ENCODE results near the gene AFG1L.
"Not testable (repeated sequence)": the region's sequence is repeated elsewhere in the genome, so short reads cannot be mapped to it uniquely, and the experiment has no call there.

The AFG1L gene

DNA sequence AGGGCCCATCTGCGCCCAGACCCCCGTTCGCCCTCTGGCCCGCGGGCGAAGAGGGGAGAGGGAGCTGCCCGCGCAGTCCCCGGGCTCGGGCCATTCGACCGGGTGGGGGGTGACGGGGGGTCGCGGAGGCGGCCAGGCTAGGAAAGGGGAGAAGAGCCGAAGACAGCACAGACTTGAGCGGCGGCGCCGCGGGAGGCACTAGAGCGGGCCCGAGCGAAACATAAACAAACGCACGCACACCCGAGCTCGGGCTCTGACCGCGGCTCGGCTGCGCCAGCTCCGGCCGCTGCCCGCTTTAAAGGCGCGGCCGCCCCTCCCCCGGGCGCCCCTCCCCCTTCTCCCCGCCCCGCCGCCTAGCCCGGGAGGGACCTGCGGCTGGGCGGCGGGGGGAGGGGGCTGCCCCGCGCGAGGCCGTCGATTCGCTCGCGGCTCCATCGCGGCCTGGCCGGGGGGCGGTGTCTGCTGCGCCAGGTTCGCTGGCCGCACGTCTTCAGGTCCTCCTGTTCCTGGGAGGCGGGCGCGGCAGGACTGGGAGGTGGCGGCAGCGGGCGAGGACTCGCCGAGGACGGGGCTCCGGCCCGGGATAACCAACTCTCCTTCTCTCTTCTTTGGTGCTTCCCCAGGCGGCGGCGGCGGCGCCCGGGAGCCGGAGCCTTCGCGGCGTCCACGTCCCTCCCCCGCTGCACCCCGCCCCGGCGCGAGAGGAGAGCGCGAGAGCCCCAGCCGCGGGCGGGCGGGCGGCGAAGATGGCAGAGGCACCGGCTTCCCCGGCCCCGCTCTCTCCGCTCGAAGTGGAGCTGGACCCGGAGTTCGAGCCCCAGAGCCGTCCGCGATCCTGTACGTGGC lies 265.8 kb downstream of the AFG1L start, which contains the start of gene FOXO3:
Gene FOXO3 (plus strand): TSS at position 455 of the 846 bp plus-strand sequence. CDS start 292 bp downstream, at position 747.
- peak; percentile 73 for DNase-seq

DNA sequence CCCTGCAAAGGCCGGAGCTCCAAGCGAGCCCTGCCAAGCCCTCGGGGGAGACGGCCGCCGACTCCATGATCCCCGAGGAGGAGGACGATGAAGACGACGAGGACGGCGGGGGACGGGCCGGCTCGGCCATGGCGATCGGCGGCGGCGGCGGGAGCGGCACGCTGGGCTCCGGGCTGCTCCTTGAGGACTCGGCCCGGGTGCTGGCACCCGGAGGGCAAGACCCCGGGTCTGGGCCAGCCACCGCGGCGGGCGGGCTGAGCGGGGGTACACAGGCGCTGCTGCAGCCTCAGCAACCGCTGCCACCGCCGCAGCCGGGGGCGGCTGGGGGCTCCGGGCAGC lies 266.4 kb downstream of the AFG1L start:
- DNase-seq = not testable (repeated sequence)

DNA sequence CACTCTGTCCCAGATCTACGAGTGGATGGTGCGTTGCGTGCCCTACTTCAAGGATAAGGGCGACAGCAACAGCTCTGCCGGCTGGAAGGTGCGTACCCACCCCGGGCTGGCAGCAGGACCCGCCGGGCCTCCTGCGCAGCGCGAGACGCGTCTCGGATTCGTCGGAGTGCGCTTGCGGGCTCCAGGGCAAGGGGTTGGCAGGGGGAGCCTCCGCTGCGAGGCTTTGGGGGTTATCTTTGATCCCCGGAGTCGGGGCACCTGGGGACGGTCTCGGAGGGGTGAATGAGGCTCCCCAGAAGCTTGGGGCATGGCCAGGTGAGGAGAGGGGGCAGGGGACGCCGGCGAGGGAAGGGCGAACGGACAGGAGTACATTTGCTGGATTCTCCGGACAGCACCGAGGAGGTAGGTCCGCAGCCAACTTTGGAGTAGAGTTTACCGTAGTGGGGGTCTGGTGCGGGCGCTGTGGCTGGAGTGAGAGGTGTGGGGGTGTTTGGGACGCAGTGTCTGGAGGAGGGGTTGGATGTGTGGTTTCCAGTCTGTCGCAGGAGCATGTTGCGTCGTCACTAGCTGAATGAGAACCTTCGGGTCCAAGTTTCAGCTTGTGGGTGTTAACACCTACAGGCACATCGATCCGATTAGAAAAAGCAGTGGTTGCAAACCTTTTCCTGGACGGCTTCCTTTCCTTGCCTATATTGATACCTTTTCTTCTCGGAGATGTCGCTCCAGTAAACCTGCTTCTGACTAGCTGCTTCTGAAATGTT lies 267.1 kb downstream of the AFG1L start:
- no peak for DNase-seq

DNA sequence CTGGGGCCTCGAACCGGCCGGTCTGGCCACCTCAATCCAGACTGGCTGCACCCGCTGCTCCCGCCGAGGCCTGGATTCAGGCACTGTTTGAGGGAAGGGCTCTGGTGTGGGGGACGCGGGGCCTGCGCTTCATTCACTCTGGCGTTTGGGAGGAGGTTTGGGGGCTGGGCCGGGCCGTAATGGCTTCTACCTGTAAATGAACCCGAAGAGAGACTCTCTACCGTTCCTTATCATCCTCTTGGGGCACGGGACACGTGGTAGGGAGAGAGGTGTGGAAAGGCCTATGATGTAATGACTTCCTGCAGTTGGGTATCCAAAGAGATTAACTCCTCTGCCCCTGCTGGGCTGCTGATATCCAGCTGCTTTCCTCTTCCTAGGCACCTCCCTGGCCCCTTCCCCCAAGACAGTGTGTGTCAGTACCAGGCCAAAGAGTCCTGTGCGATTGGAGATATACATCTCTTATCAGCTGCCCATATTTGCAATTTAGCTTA lies 267.7 kb downstream of the AFG1L start:
- DNase-seq = no peak

DNA sequence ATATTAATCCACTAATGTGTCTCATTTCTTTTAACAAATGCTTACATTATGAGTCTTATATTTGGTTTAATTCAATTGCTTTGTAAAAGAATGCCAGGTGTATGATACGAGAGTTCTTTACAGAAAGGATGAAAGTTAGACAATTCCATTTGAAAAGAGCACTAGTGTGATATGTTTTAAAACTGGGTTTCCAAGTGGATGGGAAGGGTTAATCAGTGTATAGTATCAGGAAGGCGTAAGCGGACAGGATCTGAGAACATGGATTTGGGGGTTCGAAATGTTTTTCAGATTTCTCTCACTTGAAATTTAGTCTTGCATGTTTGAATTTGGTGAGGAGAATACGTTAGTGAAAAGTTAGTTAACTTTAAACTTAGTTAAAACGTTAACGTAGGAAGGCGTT lies 268.4 kb downstream of the AFG1L start:
- DNase-seq = no peak

DNA sequence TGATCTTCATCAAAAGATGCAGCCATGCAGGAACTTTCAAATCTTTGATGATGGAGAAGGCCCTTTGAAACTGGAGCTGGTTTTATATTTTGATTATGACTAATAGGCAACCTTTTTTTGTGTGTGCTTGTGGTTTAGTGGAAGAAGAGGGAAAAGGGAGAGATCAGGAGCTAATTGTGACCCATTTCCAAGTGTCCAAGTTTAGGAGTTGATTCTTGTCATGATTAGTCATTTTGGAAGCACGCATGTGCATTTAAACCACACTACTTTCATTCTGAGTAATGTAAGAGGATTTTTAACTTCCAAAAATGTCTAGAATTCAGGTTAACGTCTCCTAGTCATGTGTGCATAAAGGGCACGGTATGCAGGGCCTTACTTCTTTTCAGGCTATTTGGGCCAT lies 269.3 kb downstream of the AFG1L start:
- peak; percentile 12 for DNase-seq

DNA sequence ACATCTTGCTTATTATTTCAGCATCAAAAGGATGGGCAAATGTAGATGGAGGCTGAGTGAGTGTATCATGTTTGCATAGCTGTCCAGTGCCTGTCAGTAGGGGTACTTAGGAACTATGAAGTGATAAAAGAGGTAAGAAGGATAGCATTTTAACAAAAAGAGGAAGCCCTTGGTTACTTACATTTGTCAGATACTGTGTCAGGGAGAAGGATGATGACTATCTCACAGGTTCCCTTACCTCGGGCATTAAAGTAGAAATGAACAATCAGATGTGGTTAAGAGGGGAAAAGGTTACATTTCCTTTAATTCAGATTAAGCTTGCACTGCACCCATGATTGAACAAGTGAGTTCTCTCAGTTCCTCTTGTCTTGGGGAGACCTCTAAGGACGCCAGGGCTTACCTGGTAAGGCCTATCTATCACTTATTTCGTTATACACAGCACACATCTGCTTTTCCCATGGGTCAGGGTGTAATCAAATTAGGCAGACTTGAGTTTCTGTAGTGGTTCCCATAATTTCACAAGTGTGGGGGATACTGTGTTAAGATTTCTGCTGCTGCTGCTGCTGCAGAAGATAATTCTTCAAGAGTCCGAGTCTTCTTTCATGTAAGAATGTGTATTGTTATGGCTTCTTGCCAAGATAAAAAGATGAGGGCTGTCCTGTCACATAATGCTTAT lies 270.4 kb downstream of the AFG1L start:
- DNase-seq = peak; percentile 12

DNA sequence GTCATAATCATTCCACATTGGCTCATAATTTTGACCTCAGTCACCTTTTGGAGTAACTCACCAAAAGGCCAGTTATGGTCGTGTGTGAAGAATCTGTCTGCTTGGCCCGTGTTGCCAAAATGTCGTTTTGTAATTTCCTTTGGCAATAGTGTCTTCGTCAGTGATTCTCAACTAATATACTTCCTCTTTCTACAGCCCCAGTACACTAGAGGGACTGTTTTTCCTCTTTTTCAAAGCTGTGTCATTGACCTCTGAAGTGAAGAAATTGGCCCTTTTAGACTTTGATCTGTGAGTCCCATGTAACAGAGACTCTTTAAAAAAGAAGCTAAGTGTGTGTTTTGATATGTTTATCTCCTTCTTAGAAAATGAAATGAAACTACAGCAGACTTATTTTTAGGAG lies 271.0 kb downstream of the AFG1L start:
- no peak for DNase-seq

DNA sequence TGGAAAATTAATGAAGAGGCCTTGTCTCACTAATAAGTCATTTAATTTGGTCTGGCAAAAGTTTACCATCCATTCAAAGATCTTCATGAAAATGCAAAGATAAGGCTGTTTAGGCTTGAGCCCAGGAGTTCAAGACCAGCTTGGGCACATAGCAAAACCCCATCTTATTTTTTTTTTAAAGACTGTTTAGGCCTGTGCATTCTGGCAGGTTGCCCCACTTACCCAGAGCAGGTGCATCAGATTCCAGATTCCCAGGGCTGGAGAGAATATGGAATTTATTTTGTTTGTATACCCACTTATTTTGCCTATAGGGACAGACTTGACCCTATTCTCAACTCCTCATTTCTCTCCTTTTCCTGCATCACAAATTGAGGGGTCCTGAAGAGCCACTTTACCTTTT lies 271.6 kb downstream of the AFG1L start:
- DNase-seq = no peak

DNA sequence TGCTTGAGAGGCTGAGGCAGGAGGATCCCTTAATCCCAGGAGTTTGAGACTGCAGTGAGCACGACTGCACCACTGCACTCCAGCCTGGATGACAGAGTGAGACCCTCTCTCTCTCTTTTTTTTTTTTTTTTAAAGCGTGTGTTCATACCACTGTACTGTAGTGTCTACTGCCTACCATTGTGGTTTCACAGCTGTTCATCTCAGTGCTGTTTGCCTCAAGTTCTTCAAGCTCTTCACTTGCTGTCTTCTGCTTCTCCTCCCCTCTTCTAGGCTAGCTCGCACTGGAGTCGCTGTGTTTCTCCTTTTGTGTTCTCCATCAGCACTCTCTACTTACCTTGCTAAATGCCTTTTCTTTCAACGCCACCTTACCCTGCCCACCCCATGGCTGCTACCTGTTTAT lies 273.2 kb downstream of the AFG1L start:
- DNase-seq = no peak

DNA sequence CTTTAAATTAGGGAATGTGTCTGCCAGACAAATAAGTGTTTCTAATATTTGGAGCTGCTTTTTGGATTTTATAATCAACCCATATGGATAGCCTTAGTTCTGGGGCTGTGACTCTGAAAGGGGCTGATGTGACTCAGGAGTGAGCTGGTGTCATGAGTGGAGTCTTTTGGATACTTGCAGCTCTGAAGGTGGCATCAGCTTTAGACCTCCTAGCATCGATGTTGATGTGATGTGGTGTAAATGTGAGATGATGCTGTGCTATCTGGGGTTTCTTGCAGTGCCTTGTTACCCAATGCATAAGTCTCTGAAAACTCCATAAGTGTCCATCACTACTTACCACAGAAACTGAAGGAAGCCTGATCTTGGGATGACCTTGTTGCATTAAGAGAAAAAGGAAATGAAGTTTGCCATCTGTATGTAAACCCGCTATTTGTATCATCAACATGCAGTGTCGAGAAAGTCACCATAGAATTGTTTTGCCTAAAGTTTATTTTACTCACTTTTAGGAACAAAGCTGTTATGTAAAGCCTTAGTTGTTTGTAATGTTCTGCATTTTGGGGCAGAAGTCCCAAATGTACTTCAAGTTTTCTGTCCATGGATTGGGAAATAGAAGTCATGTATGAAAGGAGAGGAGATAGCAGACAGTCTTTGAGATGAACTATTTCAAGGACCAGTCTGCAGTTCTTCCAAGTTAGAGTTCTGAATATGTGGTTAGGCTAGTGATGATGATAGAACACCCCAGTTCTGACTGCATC lies 273.9 kb downstream of the AFG1L start:
- no peak for DNase-seq

DNA sequence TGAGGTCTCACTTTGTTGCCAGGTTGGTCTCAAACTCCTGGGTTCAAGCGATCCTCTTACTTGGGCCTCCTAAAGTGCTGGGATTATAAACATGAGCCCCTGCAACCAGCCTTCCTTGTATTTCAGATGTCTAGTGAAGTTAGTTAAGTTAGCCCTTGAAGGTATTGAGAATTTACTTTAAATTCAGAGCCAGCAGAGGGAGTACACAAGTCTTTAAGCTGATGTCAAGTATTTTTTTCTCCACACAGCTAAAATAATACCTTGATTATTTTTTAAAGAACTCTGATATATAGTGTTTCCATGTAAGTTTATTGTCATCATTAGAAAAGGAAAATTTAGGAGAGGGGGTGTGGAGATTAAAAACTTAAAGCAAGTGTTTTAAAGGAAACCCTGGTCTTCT lies 275.7 kb downstream of the AFG1L start:
- DNase-seq = no peak

DNA sequence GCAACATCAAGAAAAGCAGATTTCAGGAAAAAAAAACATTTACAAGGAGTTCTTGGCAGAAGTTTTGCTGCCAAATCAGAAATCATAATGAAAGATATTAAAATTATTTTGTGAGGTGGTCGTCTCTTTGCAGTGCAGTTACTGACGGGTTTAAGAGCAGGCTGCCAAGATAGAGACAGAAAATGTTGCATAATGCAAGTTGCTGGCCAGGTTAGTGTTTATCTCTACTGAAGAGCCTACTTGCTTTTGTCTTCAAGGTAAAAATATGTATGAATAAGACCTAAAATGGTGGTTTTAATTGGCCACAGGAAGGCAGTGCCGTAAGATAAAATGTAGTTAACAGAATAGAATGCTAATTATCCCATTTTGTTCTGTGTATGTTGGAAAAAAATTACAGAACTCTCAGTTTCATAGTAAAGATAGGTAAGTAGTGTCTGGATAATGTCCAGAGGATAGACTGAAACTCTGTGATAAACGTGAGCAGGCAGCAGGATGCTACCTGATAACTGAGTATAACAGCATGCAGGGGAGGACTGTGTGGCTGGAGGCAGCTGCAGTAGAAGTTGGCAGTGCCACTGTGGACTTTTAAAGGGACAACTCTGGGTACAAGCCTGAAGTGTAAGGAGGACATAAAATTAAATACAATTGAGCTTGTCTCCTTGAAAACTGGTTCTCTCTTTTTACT lies 279.7 kb downstream of the AFG1L start:
- DNase-seq = no peak

Measured in stimulated activated CD4-positive, alpha-beta T cell treated with anti-CD3 and anti-CD28 coated beads, Interleukin-15, amount 100 ng/mL, for 24 hours (primary cell).